Measurements from ENCODE around the gene ATL1. TPM values are rescaled to one million over a fixed set of nuclear protein-coding genes. Genes with fewer than 3 reads are reported as not detected.

The ATL1 gene
- polyA plus RNA-seq (2013, experiment 1 of 2), result 3.4 TPM
- polyA plus RNA-seq (2013, experiment 2 of 2), result 3.6 TPM

DNA sequence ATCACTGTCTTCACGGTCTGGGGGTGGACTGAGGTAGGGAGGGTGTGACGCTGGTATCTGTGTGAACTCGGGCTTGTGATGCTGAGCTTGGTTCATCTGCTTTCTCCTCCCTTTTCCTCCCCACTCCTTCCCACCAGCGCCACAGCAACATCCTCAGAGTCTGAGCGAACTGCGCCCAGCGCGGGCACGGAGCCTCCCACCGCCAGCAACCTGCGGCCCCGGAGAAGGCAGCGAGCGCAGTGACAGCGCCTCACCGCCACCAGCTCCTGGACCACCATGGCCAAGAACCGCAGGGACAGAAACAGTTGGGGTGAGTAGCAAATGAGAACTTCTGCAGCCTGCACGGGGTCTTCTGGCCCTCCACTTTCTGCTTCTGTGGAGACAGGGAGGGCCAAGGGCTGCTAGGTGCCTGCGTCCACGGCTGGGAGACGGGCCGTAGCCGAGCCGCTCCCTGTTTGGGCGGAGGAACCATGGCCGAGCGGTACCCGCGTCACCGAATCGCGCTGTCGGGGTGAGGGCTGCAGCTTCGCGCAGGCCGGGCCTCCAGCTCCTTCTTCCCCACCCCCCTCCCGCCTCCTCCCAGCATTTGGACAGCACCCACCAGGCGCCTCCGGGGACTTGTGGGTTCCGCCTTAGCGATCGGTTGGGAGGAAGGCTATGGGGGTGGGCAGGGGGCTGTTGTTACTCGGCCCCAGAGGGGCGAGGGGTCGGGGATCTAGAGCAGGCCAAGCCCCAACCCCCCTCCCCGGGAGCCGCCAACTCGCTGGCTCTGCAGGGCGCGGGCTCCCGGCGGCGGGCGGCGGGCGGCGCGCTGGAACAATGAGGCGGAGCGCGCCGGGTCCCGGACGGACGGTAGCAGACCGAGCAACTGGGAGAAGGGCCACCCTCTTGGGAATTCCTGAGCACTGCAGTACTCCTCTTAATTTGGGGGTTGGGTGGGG, at the start of gene ATL1:
Gene ATL1 (plus strand): TSS at position 156 of the 941 bp plus-strand sequence. CDS start 121 bp downstream, at position 277.
- H3K4me1 ChIP-seq (ENCODE audit: insufficient read depth, low read length), result peaks cover 7% of the 10 kb centered on the region; the same call in 1 of the 2 replicates
- under 1% methylated on average over 65 of the region's 66 CpGs for WGBS
- H3K9ac ChIP-seq (ENCODE audit: low read depth, low read length), result peak within 1 kb of the TSS; percentile 79
- no peaks in the 10 kb centered on the region for H3K36me3 ChIP-seq (ENCODE audit: insufficient read depth, low read length)
- H3K4me3 ChIP-seq (ENCODE audit: low read length), result peak within 1 kb of the TSS; percentile 71
- peaks cover 43% of the 10 kb centered on the region for H3K27me3 ChIP-seq (ENCODE audit: insufficient read depth, low read length)
- H3K27ac ChIP-seq (ENCODE audit: low read depth, low read length), result no peak within 1 kb of the TSS; the same call in 1 of the 2 replicates
- no peaks in the 10 kb centered on the region for H3K9me3 ChIP-seq (ENCODE audit: insufficient read depth, low read depth, low read length)

DNA sequence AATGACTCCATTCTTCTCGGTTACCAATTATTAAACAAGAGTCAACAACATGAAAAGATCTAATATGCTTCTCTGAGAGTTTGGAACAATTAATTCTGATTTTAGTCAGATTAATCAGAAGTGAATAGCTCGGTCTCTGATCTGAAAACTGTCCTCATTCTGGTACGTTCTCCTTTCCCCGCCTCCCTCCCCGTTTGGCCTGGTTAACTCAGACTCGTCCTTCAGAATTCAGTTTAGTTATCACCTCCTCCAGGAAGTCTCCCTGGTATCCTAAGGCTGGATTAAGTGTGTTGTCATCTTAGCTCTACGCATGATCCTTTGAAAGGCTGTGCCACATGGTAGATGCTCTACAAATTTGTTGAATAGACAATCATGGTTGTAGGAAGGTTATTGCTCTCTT, 49.8 kb upstream of the ATL1 start:
- Histone ChIP-seq H3K9ac (ENCODE audit: low read depth, low read length) (no peak overlapping the region), H3K27ac (ENCODE audit: low read depth, low read length) (no peak overlapping the region), H3K9me3 (ENCODE audit: insufficient read depth, low read depth, low read length) (no peaks in the 10 kb centered on the region), H3K27me3 (ENCODE audit: insufficient read depth, low read length) (no peaks in the 10 kb centered on the region), H3K4me1 (ENCODE audit: insufficient read depth, low read length) (no peaks in the 10 kb centered on the region), H3K4me3 (ENCODE audit: low read length) (no peak overlapping the region), H3K36me3 (ENCODE audit: insufficient read depth, low read length) (no peaks in the 10 kb centered on the region)
- WGBS, result 97% methylated on average over 7 of the region's 7 CpGs

DNA sequence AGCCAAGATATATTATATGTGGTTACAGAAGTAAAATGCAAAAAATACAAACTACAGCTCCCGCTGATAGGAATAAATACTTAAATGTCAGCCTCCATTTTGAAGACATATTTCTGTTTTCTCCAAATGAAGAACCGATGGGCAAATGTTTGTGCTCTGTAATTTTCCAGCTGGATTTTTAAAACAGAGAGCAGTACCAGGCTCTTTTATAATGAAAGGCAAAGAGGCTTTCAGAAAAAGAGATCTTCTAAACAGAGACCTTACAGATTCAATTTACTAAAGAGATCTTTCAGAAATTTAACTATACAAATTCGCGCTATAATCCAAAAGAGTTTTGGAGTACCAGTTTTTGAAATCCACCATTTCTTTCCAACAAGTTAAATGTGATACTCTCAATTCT, 47.5 kb upstream of the ATL1 start:
- no peaks in the 10 kb centered on the region for H3K9me3 ChIP-seq (ENCODE audit: insufficient read depth, low read depth, low read length)
- no peaks in the 10 kb centered on the region for H3K36me3 ChIP-seq (ENCODE audit: insufficient read depth, low read length)
- 96% methylated on average over 4 of the region's 4 CpGs for WGBS
- no peak overlapping the region for H3K4me3 ChIP-seq (ENCODE audit: low read length)
- no peaks in the 10 kb centered on the region for H3K4me1 ChIP-seq (ENCODE audit: insufficient read depth, low read length)
- H3K27me3 ChIP-seq (ENCODE audit: insufficient read depth, low read length), result no peaks in the 10 kb centered on the region
- H3K9ac ChIP-seq (ENCODE audit: low read depth, low read length), result no peak overlapping the region
- H3K27ac ChIP-seq (ENCODE audit: low read depth, low read length), result no peak overlapping the region

DNA sequence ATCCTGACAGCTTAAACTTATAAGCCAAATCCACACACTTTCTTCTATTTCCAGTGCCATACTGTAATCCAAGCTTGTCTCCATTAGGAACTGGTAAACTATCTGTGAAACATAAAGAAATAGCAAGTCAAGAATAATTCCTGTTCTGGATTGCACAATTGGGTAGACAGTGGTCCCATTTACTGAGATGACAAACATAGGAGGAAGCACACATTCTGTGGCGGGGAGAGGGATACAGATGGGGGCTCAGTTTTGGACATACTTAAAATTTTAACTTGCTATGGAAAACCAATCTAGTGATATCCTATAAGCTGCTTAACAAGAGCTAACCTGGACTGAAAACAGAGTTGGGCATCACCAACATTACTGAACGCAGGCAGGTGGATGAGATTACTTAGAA, 43.9 kb upstream of the ATL1 start:
- no peaks in the 10 kb centered on the region for H3K27me3 ChIP-seq (ENCODE audit: insufficient read depth, low read length)
- H3K9ac ChIP-seq (ENCODE audit: low read depth, low read length), result no peak overlapping the region
- no peak overlapping the region for H3K27ac ChIP-seq (ENCODE audit: low read depth, low read length)
- no peaks in the 10 kb centered on the region for H3K9me3 ChIP-seq (ENCODE audit: insufficient read depth, low read depth, low read length)
- peaks cover 3% of the 10 kb centered on the region; the same call in 1 of the 2 replicates for H3K36me3 ChIP-seq (ENCODE audit: insufficient read depth, low read length)
- 87% methylated on average over 2 of the region's 2 CpGs for WGBS
- H3K4me3 ChIP-seq (ENCODE audit: low read length), result no peak overlapping the region
- H3K4me1 ChIP-seq (ENCODE audit: insufficient read depth, low read length), result no peaks in the 10 kb centered on the region

DNA sequence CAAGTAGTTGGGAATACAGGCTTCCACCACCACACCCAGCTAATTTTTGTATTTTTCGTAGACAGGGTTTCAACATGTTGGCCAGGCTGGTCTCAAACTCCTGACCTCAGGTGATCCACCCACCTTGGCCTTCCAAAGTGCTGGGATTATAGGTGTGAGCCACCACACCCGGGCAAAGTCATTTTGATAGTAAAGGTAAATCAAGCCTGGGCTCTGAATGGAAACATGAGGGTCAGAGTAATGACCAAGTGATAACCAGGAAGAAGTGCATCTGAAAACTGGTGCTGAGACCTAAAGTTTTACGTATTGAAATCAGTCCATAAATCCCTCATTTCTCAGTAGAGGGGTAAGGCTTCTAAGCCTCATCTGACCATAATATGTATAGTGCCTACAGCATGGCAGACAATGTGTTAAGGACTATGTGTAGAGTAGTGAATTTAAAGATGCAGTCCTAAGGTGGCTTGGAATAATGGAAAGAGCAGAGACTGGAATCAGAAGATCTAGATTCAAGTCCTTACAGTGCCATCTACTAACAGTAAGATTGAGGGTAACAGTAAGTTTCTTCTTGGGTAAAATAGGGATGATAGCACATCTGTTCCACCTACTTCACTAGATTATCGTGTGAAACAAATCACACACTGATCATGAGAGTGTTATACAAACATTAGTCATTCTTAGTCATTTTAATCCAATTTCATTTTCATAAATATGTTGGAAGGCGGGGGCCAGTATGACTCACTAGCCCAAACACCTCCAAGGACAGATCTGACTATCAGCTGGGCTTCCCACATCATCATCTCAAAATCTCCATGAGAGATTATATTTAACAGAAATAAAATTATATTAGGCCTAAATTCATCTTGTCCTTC, 38.8 kb upstream of the ATL1 start:
- 76% methylated on average over 5 of the region's 5 CpGs for WGBS
- no peak overlapping the region for H3K27ac ChIP-seq (ENCODE audit: low read depth, low read length)
- peaks cover 3% of the 10 kb centered on the region; the same call in 1 of the 2 replicates for H3K36me3 ChIP-seq (ENCODE audit: insufficient read depth, low read length)
- peaks cover 11% of the 10 kb centered on the region for H3K4me1 ChIP-seq (ENCODE audit: insufficient read depth, low read length)
- H3K9ac ChIP-seq (ENCODE audit: low read depth, low read length), result no peak overlapping the region
- H3K27me3 ChIP-seq (ENCODE audit: insufficient read depth, low read length), result no peaks in the 10 kb centered on the region
- no peak overlapping the region for H3K4me3 ChIP-seq (ENCODE audit: low read length)
- no peaks in the 10 kb centered on the region for H3K9me3 ChIP-seq (ENCODE audit: insufficient read depth, low read depth, low read length)

DNA sequence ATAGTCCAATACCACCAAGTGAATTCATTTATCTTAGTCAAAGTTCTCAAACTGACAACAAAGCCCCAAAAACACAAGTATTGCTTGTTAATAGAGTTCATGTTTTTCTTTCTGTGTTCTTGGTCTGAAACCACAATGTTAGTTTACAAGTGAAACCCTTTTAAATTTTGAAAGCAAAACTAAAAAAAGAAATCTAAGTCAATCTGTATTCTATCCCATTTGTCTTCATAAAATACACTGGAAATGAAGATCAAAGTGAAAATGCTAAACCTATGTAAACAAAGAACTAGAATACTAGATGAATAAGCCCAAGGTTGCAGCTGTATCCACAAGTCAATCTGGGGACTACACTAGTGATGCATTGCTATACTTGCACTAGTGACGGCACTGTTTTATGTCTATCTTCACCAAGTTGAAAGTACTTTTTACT, 38.0 kb upstream of the ATL1 start:
- Histone ChIP-seq H3K4me1 (ENCODE audit: insufficient read depth, low read length) (peaks cover 11% of the 10 kb centered on the region), H3K9me3 (ENCODE audit: insufficient read depth, low read depth, low read length) (no peaks in the 10 kb centered on the region), H3K27ac (ENCODE audit: low read depth, low read length) (no peak overlapping the region), H3K9ac (ENCODE audit: low read depth, low read length) (no peak overlapping the region), H3K4me3 (ENCODE audit: low read length) (no peak overlapping the region), H3K27me3 (ENCODE audit: insufficient read depth, low read length) (no peaks in the 10 kb centered on the region), H3K36me3 (ENCODE audit: insufficient read depth, low read length) (peaks cover 6% of the 10 kb centered on the region)
- WGBS, result 91% methylated on average over 1 of the region's 1 CpG

DNA sequence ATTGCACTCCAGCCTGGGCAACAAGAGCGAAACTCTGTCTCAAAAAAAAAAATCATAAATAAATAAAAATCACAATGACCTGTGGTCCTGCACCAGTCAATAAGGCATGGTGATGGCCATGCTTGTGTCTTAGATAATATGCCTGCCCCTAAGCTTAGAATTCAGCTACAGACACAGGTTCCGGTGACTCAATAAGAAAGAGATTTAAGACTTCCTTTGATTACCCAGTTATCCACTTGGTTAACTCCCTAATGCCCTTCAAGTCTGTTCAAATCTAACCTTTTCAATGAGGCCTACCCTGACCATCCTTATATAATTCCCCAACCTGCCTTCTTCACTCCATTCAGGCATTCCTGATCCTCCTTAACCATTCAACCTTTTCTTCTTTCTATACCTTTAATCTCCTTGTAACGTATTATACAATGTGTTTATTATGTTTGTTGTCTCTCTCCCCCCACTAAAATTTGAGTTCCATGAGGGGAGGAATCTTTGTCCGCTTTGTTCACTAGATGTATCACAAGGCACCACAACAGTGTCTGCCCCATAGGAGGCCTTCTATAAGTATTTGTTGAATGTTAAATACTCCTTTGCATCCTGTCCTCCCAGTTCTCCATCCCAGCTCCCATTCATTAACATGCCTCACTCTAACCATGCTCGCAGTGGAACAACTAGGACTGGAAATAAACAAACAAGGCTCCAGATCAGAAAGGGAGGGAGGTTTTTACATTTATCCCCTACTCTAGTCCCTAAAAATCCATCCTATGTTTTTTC, 36.5 kb upstream of the ATL1 start:
- H3K27ac ChIP-seq (ENCODE audit: low read depth, low read length), result no peak overlapping the region
- no peaks in the 10 kb centered on the region for H3K27me3 ChIP-seq (ENCODE audit: insufficient read depth, low read length)
- H3K9me3 ChIP-seq (ENCODE audit: insufficient read depth, low read depth, low read length), result no peaks in the 10 kb centered on the region
- peaks cover 11% of the 10 kb centered on the region for H3K4me1 ChIP-seq (ENCODE audit: insufficient read depth, low read length)
- no peak overlapping the region for H3K9ac ChIP-seq (ENCODE audit: low read depth, low read length)
- WGBS, result 98% methylated on average over 3 of the region's 5 CpGs
- no peak overlapping the region for H3K4me3 ChIP-seq (ENCODE audit: low read length)
- H3K36me3 ChIP-seq (ENCODE audit: insufficient read depth, low read length), result peaks cover 6% of the 10 kb centered on the region

DNA sequence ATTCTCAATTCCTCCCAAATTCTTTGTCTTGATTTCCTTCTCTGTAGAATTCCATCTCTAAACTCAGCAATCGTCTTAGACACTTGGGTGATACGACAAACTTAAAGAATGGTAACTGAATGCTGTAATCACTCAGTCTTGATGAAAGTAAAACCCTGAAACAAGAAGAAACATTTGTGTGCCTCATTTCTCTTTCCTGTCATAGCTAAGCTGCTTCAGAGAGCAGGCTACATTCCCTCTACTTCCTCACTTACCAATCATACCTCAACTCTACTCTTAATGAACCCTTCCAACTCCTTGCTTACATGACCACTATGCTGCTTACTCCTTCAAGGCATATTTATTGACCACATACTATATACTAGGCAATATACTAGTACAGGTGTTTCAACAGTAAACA, 35.9 kb upstream of the ATL1 start:
- no peaks in the 10 kb centered on the region for H3K9me3 ChIP-seq (ENCODE audit: insufficient read depth, low read depth, low read length)
- 93% methylated on average over 2 of the region's 2 CpGs for WGBS
- peaks cover 11% of the 10 kb centered on the region for H3K4me1 ChIP-seq (ENCODE audit: insufficient read depth, low read length)
- no peak overlapping the region for H3K9ac ChIP-seq (ENCODE audit: low read depth, low read length)
- peaks cover 6% of the 10 kb centered on the region for H3K36me3 ChIP-seq (ENCODE audit: insufficient read depth, low read length)
- H3K27ac ChIP-seq (ENCODE audit: low read depth, low read length), result no peak overlapping the region
- no peak overlapping the region for H3K4me3 ChIP-seq (ENCODE audit: low read length)
- no peaks in the 10 kb centered on the region for H3K27me3 ChIP-seq (ENCODE audit: insufficient read depth, low read length)

DNA sequence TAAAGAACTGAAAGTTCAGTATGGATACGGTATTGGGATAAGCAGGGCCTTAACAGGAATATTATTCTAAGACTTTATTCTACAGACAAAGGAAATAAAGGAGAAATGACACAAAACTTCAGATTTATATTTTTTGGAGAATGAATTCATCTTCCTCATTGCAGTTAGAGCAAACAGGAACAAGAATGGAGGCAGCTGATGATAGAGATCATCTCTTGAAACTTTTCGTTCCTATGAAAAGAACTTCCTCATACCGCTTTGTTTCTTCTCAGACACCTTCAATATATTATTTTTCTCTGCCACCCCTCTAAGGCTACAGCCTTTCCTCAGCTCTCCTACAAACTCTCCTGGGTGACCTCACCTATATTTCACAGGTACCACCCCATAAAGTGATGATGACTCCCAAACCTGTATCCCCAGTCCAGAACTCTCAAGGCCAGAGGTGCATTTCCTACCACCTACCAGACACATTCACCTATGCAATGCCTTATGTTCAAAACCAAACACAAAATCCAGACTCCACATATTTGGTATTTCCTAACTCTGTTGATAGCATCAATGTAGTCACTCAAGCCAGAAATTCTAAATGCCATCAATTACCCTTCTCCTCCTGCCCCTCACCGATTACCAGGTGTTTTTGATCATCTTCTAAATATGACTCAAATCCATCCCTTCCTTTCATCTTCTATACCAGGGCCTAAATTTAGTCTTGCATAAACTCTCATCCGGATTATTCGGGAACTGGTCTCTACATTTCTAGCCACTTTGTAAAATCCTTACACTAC, 35.0 kb upstream of the ATL1 start:
- peaks cover 3% of the 10 kb centered on the region for H3K36me3 ChIP-seq (ENCODE audit: insufficient read depth, low read length)
- no peaks in the 10 kb centered on the region for H3K9me3 ChIP-seq (ENCODE audit: insufficient read depth, low read depth, low read length)
- H3K27ac ChIP-seq (ENCODE audit: low read depth, low read length), result no peak overlapping the region
- peaks cover 19% of the 10 kb centered on the region for H3K4me1 ChIP-seq (ENCODE audit: insufficient read depth, low read length)
- no peak overlapping the region for H3K4me3 ChIP-seq (ENCODE audit: low read length)
- H3K9ac ChIP-seq (ENCODE audit: low read depth, low read length), result no peak overlapping the region
- H3K27me3 ChIP-seq (ENCODE audit: insufficient read depth, low read length), result no peaks in the 10 kb centered on the region
- WGBS, result 94% methylated on average over 6 of the region's 6 CpGs

DNA sequence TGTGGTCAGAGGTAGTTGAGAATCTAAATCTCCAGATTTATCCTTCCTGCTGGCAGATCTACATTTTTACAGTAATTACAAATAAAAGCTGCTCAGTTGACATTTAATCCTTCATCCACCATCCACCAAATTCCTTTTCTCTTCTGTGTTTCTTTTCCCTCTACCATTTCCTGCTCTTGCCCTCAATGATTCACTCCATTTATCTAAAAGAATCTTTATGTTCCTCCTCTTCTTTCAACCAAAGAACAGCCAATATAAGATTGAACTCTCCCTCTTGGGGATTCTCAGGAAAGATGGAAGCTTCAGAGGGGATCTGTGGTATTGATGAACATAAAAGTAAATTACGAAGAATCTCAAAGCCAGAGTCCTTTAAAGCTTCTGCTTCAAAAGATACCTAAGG, 31.9 kb upstream of the ATL1 start:
- no CpG with 5 or more reads among the region's 1 CpG for WGBS

More for the DNA sequence above, 31.9 kb upstream of the ATL1 start:
- Histone ChIP-seq H3K9ac (ENCODE audit: low read depth, low read length) (no peak overlapping the region), H3K27me3 (ENCODE audit: insufficient read depth, low read length) (peaks cover under 1% of the 10 kb centered on the region; the same call in 1 of the 2 replicates), H3K36me3 (ENCODE audit: insufficient read depth, low read length) (peaks cover 3% of the 10 kb centered on the region), H3K4me1 (ENCODE audit: insufficient read depth, low read length) (peaks cover 31% of the 10 kb centered on the region), H3K9me3 (ENCODE audit: insufficient read depth, low read depth, low read length) (no peaks in the 10 kb centered on the region), H3K4me3 (ENCODE audit: low read length) (no peak overlapping the region), H3K27ac (ENCODE audit: low read depth, low read length) (no peak overlapping the region)

Data from HUES64 (cell line).